ENCODE data around the gene TMEM229A. TPM values are rescaled to one million over a fixed set of nuclear protein-coding genes. Genes with fewer than 3 reads are reported as not detected.

TMEM229A gene
- total RNA-seq, 4 donors from 2014 or later, result 0.27 to 0.49 TPM; not detected in 2

GRCh38 chr7:123992913-123993518 lies 39.9 kb downstream of the TMEM229A start:
- TF ChIP-seq POLR2A (IDR thresholded peaks at IDR 0.05) (no peak), CTCF (IDR thresholded peaks at IDR 0.05) (no peak)
- 71 to 89% methylated on average over 2 of the region's 2 CpGs for WGBS, 2 donors

GRCh38 chr7:123987445-123987844 lies 45.4 kb downstream of the TMEM229A start:
- intact Hi-C loops (cut with DNase I), result no loop called here
- Histone ChIP-seq H3K4me3 (replicated peaks in 1 of 3) (no peak overlapping the region), H3K9me3 (no peaks in the 10 kb centered on the region), H3K27me3 (no peaks in the 10 kb centered on the region), H3K4me1 (no peaks in the 10 kb centered on the region), H3K27ac (no peak overlapping the region), H3K36me3 (no peaks in the 10 kb centered on the region)
- TF ChIP-seq CTCF (IDR thresholded peaks at IDR 0.05) (no peak), POLR2A (IDR thresholded peaks at IDR 0.05) (no peak)
- 73 to 74% methylated on average over 2 of the region's 2 CpGs for WGBS, 2 donors
- DNase-seq, result no peak

More at GRCh38 chr7:123992913-123993518, 39.9 kb downstream of the TMEM229A start:
- Histone ChIP-seq H3K27me3 (no peaks in the 10 kb centered on the region), H3K4me3 (replicated peaks in 1 of 3) (no peak overlapping the region), H3K36me3 (no peaks in the 10 kb centered on the region), H3K9me3 (no peaks in the 10 kb centered on the region), H3K27ac (no peak overlapping the region), H3K4me1 (no peaks in the 10 kb centered on the region)
- no peak for DNase-seq
- intact Hi-C loops (cut with DNase I), result no loop called here

Other genes with a start within 250 kb of the TMEM229A start
- under 1 TPM in 2 of 4 donors, not detected in 2; 0.13 to 0.89 TPM for gene HYAL4, start 187.9 kb downstream of the TMEM229A start, total RNA-seq
- not detected for gene SPAM1, start 107.8 kb downstream of the TMEM229A start, total RNA-seq

Measured in thyroid gland (tissue), 4 donors.